Measurements from ENCODE around the gene LCOR. TPM values are rescaled to one million over a fixed set of nuclear protein-coding genes. Genes with fewer than 3 reads are reported as not detected.

LCOR gene
- total and polyA plus RNA-seq, 9 of the 15 experiments (the other 6 are each of a cell fraction or from before 2014, with no cell fraction given), result 3.6 to 25.2 (median 14.4) TPM

DNA sequence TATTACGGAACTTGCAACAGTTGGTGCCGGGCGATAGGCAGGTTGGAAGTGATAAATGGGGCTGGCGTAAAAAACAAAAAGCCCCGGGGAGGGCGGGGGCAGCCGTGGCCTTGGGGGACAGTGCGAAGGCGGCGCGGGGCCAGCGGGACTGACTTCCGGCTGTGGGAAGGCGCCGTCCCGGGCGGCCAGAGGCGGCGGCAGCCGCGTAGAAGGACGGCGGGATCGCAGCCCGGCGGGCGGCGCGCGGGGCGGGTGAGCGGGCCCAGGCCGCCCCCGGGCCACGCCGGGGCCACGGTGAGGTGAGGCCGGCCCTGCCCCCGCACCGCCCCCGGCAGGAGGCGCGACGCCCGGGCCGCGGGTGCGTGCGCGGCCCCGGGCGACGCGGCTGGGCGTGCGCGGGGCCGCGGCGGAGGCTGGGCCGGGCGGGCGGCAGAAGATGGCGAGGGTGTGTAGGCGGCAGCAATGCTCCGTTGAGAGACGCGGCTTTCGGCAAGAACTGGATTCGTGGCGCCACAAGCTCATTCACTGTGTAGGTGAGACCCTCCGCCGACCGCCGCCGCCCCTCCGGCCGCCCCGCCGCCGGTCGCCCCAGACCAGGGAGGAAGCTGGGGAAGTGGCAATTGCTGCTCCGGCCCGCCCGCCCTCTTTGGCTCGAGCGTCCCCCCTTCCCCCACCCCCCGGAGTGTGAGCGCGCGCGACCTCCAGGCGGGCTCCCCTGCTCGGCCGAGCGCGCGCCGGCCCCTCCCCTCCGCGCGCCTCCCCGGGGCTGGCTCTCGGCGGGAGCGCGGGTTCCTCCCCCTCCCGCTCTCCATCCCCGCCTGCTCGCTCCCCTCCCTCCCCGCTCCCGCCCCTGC, at the start of gene LCOR (continued):
- TF ChIP-seq, protein P1, sequence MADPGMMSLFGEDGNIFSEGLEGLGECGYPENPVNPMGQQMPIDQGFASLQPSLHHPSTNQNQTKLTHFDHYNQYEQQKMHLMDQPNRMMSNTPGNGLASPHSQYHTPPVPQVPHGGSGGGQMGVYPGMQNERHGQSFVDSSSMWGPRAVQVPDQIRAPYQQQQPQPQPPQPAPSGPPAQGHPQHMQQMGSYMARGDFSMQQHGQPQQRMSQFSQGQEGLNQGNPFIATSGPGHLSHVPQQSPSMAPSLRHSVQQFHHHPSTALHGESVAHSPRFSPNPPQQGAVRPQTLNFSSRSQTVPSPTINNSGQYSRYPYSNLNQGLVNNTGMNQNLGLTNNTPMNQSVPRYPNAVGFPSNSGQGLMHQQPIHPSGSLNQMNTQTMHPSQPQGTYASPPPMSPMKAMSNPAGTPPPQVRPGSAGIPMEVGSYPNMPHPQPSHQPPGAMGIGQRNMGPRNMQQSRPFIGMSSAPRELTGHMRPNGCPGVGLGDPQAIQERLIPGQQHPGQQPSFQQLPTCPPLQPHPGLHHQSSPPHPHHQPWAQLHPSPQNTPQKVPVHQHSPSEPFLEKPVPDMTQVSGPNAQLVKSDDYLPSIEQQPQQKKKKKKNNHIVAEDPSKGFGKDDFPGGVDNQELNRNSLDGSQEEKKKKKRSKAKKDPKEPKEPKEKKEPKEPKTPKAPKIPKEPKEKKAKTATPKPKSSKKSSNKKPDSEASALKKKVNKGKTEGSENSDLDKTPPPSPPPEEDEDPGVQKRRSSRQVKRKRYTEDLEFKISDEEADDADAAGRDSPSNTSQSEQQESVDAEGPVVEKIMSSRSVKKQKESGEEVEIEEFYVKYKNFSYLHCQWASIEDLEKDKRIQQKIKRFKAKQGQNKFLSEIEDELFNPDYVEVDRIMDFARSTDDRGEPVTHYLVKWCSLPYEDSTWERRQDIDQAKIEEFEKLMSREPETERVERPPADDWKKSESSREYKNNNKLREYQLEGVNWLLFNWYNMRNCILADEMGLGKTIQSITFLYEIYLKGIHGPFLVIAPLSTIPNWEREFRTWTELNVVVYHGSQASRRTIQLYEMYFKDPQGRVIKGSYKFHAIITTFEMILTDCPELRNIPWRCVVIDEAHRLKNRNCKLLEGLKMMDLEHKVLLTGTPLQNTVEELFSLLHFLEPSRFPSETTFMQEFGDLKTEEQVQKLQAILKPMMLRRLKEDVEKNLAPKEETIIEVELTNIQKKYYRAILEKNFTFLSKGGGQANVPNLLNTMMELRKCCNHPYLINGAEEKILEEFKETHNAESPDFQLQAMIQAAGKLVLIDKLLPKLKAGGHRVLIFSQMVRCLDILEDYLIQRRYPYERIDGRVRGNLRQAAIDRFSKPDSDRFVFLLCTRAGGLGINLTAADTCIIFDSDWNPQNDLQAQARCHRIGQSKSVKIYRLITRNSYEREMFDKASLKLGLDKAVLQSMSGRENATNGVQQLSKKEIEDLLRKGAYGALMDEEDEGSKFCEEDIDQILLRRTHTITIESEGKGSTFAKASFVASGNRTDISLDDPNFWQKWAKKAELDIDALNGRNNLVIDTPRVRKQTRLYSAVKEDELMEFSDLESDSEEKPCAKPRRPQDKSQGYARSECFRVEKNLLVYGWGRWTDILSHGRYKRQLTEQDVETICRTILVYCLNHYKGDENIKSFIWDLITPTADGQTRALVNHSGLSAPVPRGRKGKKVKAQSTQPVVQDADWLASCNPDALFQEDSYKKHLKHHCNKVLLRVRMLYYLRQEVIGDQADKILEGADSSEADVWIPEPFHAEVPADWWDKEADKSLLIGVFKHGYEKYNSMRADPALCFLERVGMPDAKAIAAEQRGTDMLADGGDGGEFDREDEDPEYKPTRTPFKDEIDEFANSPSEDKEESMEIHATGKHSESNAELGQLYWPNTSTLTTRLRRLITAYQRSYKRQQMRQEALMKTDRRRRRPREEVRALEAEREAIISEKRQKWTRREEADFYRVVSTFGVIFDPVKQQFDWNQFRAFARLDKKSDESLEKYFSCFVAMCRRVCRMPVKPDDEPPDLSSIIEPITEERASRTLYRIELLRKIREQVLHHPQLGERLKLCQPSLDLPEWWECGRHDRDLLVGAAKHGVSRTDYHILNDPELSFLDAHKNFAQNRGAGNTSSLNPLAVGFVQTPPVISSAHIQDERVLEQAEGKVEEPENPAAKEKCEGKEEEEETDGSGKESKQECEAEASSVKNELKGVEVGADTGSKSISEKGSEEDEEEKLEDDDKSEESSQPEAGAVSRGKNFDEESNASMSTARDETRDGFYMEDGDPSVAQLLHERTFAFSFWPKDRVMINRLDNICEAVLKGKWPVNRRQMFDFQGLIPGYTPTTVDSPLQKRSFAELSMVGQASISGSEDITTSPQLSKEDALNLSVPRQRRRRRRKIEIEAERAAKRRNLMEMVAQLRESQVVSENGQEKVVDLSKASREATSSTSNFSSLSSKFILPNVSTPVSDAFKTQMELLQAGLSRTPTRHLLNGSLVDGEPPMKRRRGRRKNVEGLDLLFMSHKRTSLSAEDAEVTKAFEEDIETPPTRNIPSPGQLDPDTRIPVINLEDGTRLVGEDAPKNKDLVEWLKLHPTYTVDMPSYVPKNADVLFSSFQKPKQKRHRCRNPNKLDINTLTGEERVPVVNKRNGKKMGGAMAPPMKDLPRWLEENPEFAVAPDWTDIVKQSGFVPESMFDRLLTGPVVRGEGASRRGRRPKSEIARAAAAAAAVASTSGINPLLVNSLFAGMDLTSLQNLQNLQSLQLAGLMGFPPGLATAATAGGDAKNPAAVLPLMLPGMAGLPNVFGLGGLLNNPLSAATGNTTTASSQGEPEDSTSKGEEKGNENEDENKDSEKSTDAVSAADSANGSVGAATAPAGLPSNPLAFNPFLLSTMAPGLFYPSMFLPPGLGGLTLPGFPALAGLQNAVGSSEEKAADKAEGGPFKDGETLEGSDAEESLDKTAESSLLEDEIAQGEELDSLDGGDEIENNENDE (IDR thresholded peaks at IDR 0.05; ENCODE audit: low read depth, low read length), result no peak
- TF ChIP-seq ZNF561 (CRISPR knock-in tag; conservative IDR thresholded peaks at IDR 0.05) (no peak), BRF1 (IDR thresholded peaks at IDR 0.05; ENCODE audit: borderline replicate concordance, extremely low read depth, insufficient read length) (no peak), MYC (IDR thresholded peaks at IDR 0.05; ENCODE audit: low read depth, low read length) (no peak; the same call in none of the 2 replicates), MYC (CRISPR knock-in tag; IDR thresholded peaks at IDR 0.05; ENCODE audit: borderline replicate concordance, low read depth) (no peak), MAFG (tag; conservative IDR thresholded peaks at IDR 0.05) (no peak), IFI16 (CRISPR knock-in tag; IDR thresholded peaks at IDR 0.05) (no peak), POLR2A (conservative IDR thresholded peaks at IDR 0.05) (peak; percentile 71), PCBP1 (IDR thresholded peaks at IDR 0.05; ENCODE audit: low read depth, low read length, poor library complexity, severe bottlenecking) (no peak), DACH1 (IDR thresholded peaks at IDR 0.05; ENCODE audit: partially characterized antibody) (no peak), SMARCA4 (IDR thresholded peaks at IDR 0.05) (no peak; the same call in 1 of the 2 replicates), STAT5B (CRISPR knock-in tag; IDR thresholded peaks at IDR 0.05) (no peak), SMAD4 (CRISPR knock-in tag; conservative IDR thresholded peaks at IDR 0.05) (peak; percentile 82), ZNF263 (CRISPR knock-in tag; IDR thresholded peaks at IDR 0.05; ENCODE audit: borderline replicate concordance) (no peak), ZNF121 (CRISPR knock-in tag; conservative IDR thresholded peaks at IDR 0.05) (no peak)
- TF ChIP-seq, protein P2, sequence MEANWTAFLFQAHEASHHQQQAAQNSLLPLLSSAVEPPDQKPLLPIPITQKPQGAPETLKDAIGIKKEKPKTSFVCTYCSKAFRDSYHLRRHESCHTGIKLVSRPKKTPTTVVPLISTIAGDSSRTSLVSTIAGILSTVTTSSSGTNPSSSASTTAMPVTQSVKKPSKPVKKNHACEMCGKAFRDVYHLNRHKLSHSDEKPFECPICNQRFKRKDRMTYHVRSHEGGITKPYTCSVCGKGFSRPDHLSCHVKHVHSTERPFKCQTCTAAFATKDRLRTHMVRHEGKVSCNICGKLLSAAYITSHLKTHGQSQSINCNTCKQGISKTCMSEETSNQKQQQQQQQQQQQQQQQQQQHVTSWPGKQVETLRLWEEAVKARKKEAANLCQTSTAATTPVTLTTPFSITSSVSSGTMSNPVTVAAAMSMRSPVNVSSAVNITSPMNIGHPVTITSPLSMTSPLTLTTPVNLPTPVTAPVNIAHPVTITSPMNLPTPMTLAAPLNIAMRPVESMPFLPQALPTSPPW (CRISPR knock-in tag; IDR thresholded peaks at IDR 0.05), result peak; percentile 91
